Measurements from ENCODE around the gene CPEB3.

- TF ChIP-seq CTCF (IDR thresholded peaks at IDR 0.05) (no peak), POLR2A (IDR thresholded peaks at IDR 0.05) (no peak)
Observed at GRCh38 chr10:92068900-92069299, 222.0 kb downstream of the CPEB3 start.

All from thyroid gland (tissue), 4 donors.